Mammary epithelial cell (primary cell): ENCODE measurements around the gene SV2B.

Experiments used
- EZH2 ChIP-seq: IDR thresholded peaks from 2 replicates; pipeline ENCODE4 v1.6.1; 2012; ENCODE audit warnings: low read length, inconsistent platforms, borderline replicate concordance
- TF ChIP-seq, protein P1 (sequence below), 2 donors: IDR thresholded peaks in 1 of 2; conservative IDR thresholded peaks in 1 of 2; 2 replicates each; pipeline ENCODE4 v1.5.1; 2011 to 2012; ENCODE audit warnings: inconsistent platforms in 2 of 2, low read length in 2 of 2, mild to moderate bottlenecking in 2 of 2, control low read depth in 1 of 2, low read depth in 1 of 2; ENCODE audit not compliant: insufficient read depth in 1 of 2; ENCODE audit errors: extremely low read depth in 1 of 2

DNA sequence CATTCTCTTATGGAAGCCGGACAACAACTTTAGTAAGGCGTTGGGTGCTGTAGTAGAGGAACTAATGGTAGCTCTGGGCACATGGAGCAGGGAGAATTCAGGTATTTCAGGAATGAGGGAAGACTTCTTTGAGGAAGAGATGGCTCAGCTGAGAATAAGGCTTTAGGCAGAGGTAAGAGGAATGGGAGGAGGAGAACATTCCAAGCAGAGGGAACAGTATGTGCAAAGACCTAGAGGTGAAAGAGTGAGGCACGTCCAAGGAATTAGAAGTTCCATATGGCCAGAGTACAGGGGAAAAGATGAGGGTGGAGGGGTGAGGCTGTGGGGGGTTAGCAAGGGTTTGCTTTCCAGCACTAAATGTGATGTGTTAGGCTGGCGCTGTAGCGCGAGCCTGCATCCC lies 1.6 kb upstream of the SV2B start:
- no peak for TF ChIP-seq EZH2
- TF ChIP-seq, protein P1, sequence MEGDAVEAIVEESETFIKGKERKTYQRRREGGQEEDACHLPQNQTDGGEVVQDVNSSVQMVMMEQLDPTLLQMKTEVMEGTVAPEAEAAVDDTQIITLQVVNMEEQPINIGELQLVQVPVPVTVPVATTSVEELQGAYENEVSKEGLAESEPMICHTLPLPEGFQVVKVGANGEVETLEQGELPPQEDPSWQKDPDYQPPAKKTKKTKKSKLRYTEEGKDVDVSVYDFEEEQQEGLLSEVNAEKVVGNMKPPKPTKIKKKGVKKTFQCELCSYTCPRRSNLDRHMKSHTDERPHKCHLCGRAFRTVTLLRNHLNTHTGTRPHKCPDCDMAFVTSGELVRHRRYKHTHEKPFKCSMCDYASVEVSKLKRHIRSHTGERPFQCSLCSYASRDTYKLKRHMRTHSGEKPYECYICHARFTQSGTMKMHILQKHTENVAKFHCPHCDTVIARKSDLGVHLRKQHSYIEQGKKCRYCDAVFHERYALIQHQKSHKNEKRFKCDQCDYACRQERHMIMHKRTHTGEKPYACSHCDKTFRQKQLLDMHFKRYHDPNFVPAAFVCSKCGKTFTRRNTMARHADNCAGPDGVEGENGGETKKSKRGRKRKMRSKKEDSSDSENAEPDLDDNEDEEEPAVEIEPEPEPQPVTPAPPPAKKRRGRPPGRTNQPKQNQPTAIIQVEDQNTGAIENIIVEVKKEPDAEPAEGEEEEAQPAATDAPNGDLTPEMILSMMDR (conservative IDR thresholded peaks at IDR 0.05 in 1 of 2, IDR thresholded peaks at IDR 0.05 in 1 of 2; ENCODE audit: extremely low read depth in 1 of 2, insufficient read depth in 1 of 2, low read depth in 1 of 2, low read length in 2 of 2), result no peak
